ENCODE data around the gene NTM.

NTM gene

GRCh38 chr11:131600628-131601027, 230.2 kb downstream of the NTM start:
- no peak overlapping the region for H3K4me3 ChIP-seq (ENCODE audit: low read depth, low read length)
- no peak overlapping the region for H3K27ac ChIP-seq (ENCODE audit: extremely low read depth, low read depth, low read length)
- no peaks in the 10 kb centered on the region for H3K36me3 ChIP-seq (ENCODE audit: control insufficient read depth in 2 of 2, insufficient read depth in 1 of 2, low read length in 2 of 2)
- H3K9me3 ChIP-seq (ENCODE audit: control insufficient read depth, insufficient read depth, low read depth, low read length): no peaks in the 10 kb centered on the region
- CTCF ChIA-PET: no interaction called here
- POLR2A ChIA-PET: no interaction called here
- no peak for TF ChIP-seq ZSCAN23 (tag by site-specific recombination; IDR thresholded peaks at IDR 0.05)
- no peak for TF ChIP-seq ZNF658 (tag by site-specific recombination; IDR thresholded peaks at IDR 0.05)
- TF ChIP-seq ZSCAN30 (tag by site-specific recombination; IDR thresholded peaks at IDR 0.05): no peak
- TF ChIP-seq ZNF394 (tag by site-specific recombination; IDR thresholded peaks at IDR 0.05; ENCODE audit: borderline replicate concordance): no peak
- no peaks in the 10 kb centered on the region for H3K4me1 ChIP-seq (ENCODE audit: control insufficient read depth, insufficient read depth, low read length)

GRCh38 chr11:131601586-131601985, 231.2 kb downstream of the NTM start:
- POLR2A ChIA-PET: no interaction called here
- H3K36me3 ChIP-seq (ENCODE audit: control insufficient read depth in 2 of 2, insufficient read depth in 1 of 2, low read length in 2 of 2): no peaks in the 10 kb centered on the region
- CTCF ChIA-PET: no interaction called here
- TF ChIP-seq TSHZ1 (tag by site-specific recombination; IDR thresholded peaks at IDR 0.05; ENCODE audit: borderline replicate concordance) (no peak), ZNF335 (tag by site-specific recombination; conservative IDR thresholded peaks at IDR 0.05) (no peak)
- no peak overlapping the region for H3K4me3 ChIP-seq (ENCODE audit: low read depth, low read length)
- H3K4me1 ChIP-seq (ENCODE audit: control insufficient read depth, insufficient read depth, low read length): no peaks in the 10 kb centered on the region
- no peaks in the 10 kb centered on the region for H3K9me3 ChIP-seq (ENCODE audit: control insufficient read depth, insufficient read depth, low read depth, low read length)
- no peak overlapping the region for H3K27ac ChIP-seq (ENCODE audit: extremely low read depth, low read depth, low read length)

GRCh38 chr11:131602431-131602830, 232.0 kb downstream of the NTM start:
- Histone ChIP-seq H3K9me3 (ENCODE audit: control insufficient read depth, insufficient read depth, low read depth, low read length) (no peaks in the 10 kb centered on the region), H3K4me3 (ENCODE audit: low read depth, low read length) (no peak overlapping the region), H3K27ac (ENCODE audit: extremely low read depth, low read depth, low read length) (no peak overlapping the region), H3K36me3 (ENCODE audit: control insufficient read depth in 2 of 2, insufficient read depth in 1 of 2, low read length in 2 of 2) (no peaks in the 10 kb centered on the region), H3K4me1 (ENCODE audit: control insufficient read depth, insufficient read depth, low read length) (no peaks in the 10 kb centered on the region)
- CTCF ChIA-PET: no interaction called here
- TF ChIP-seq ZNF768 (tag by site-specific recombination; IDR thresholded peaks at IDR 0.05): no peak
- POLR2A ChIA-PET: no interaction called here

- Histone ChIP-seq H3K36me3 (ENCODE audit: control insufficient read depth in 2 of 2, insufficient read depth in 1 of 2, low read length in 2 of 2) (no peaks in the 10 kb centered on the region), H3K4me1 (ENCODE audit: control insufficient read depth, insufficient read depth, low read length) (no peaks in the 10 kb centered on the region), H3K9me3 (ENCODE audit: control insufficient read depth, insufficient read depth, low read depth, low read length) (no peaks in the 10 kb centered on the region), H3K4me3 (ENCODE audit: low read depth, low read length) (no peak overlapping the region), H3K27ac (ENCODE audit: extremely low read depth, low read depth, low read length) (no peak overlapping the region)
- CTCF ChIA-PET: interaction anchor here (1.1 kb wide), 1 partner anchor 62 kb away, joined by 4 read pairs; no protein-coding TSS in a partner anchor
- POLR2A ChIA-PET: no interaction called here
- TF ChIP-seq INSM2 (tag by site-specific recombination; IDR thresholded peaks at IDR 0.05) (no peak), ZNF548 (tag by site-specific recombination; IDR thresholded peaks at IDR 0.05) (no peak), ZNF555 (tag by site-specific recombination; conservative IDR thresholded peaks at IDR 0.05) (no peak), ZNF521 (tag by site-specific recombination; IDR thresholded peaks at IDR 0.05) (no peak), PATZ1 (tag by site-specific recombination; IDR thresholded peaks at IDR 0.05) (no peak), KLF17 (tag by site-specific recombination; IDR thresholded peaks at IDR 0.05) (no peak), ZNF549 (tag by site-specific recombination; IDR thresholded peaks at IDR 0.05) (no peak), GLI2 (tag by site-specific recombination; IDR thresholded peaks at IDR 0.05; ENCODE audit: borderline replicate concordance, low read depth) (no peak), ZNF398 (tag by site-specific recombination; IDR thresholded peaks at IDR 0.05) (no peak), ZNF426 (tag by site-specific recombination; IDR thresholded peaks at IDR 0.05) (no peak), KLF16 (tag by site-specific recombination; IDR thresholded peaks at IDR 0.05) (no peak)
Measured at GRCh38 chr11:131606811-131607335, 236.5 kb downstream of the NTM start.

Measured in HEK293 (cell line).